Smooth muscle cell (in vitro differentiated cells): ENCODE measurements around the gene KIAA1671. TPM values are rescaled to one million over a fixed set of nuclear protein-coding genes. Genes with fewer than 3 reads are reported as not detected.

Experiments used
- DNase-seq: peaks from one replicate; lab custom pipeline; 2025; ENCODE audit not compliant: unreplicated experiment; lab: John Stamatoyannopoulos, UW
- H2AFZ ChIP-seq: fragments of 200-600 bp; sonication (generic); 2 replicates; pipeline ENCODE4 v1.6.0; 2016; ENCODE audit warnings: antibody characterized with exemption, low read depth, mild to moderate bottlenecking
- H3F3A ChIP-seq: fragments of 200-600 bp; sonication (generic); 2 replicates; pipeline ENCODE4 v1.6.0; 2017; ENCODE audit warnings: antibody characterized with exemption, low read depth
- H3K27ac ChIP-seq: fragments of 200-600 bp; sonication (generic); 2 replicates; pipeline ENCODE4 v1.5.1; 2016; ENCODE audit warnings: low read depth, mild to moderate bottlenecking
- H3K27me3 ChIP-seq: fragments of 200-600 bp; sonication (generic); 2 replicates; pipeline ENCODE4 v1.6.1; 2016; ENCODE audit warnings: low read depth, mild to moderate bottlenecking
- H3K36me3 ChIP-seq: fragments of 200-600 bp; sonication (generic); 2 replicates; pipeline ENCODE4 v1.5.1; 2016; ENCODE audit warnings: low read depth
- H3K4me1 ChIP-seq: fragments of 200-600 bp; sonication (generic); 2 replicates; pipeline ENCODE4 v1.5.1; 2016; ENCODE audit warnings: low read depth
- H3K4me2 ChIP-seq: fragments of 200-600 bp; sonication (generic); 2 replicates; pipeline ENCODE4 v1.6.0; 2016; ENCODE audit warnings: mild to moderate bottlenecking
- H3K4me3 ChIP-seq: fragments of 200-600 bp; sonication (generic); 2 replicates; pipeline ENCODE4 v1.5.1; 2016; ENCODE audit warnings: mild to moderate bottlenecking
- H3K79me2 ChIP-seq: fragments of 200-600 bp; sonication (generic); 2 replicates; pipeline ENCODE4 v1.6.0; 2016; ENCODE audit warnings: low read depth, mild to moderate bottlenecking
- H3K9ac ChIP-seq: fragments of 200-600 bp; sonication (generic); 2 replicates; pipeline ENCODE4 v1.6.0; 2016; ENCODE audit warnings: low read depth
- H3K9me3 ChIP-seq: fragments of 200-600 bp; sonication (generic); replicated peaks from 2 replicates; pipeline ENCODE4 v1.5.1; 2016; ENCODE audit warnings: low read depth
- H4K20me1 ChIP-seq: fragments of 200-600 bp; sonication (generic); 2 replicates; pipeline ENCODE4 v1.6.0; 2016; ENCODE audit warnings: low read depth
- WGBS: methylation state at CpG from one replicate; pipeline ENCODE4 v1.1.7; 2016; ENCODE audit warnings: low lambda C conversion rate; 5-methylcytosine and 5-hydroxymethylcytosine counted together
- polyA plus RNA-seq: library from polyadenylated mRNA; unstranded; fragments of >200 nt; fragmentation: Nextera tagmentation; extraction: Ambion mirVana; gene quantifications from 2 replicates; pipeline ENCODE4 v1.2.1, GENCODE V29; 2016
- total RNA-seq: library from RNA; depleted of rRNA; stranded (reverse); fragments of >200 nt; gene quantifications from 2 replicates; pipeline ENCODE4 v1.2.3, GENCODE V29; 2014
- TF ChIP-seq, protein P1 (sequence below): fragments of 200-600 bp; sonication (generic); IDR thresholded peaks from 2 replicates; pipeline ENCODE4 v1.5.1; 2017; ENCODE audit warnings: borderline replicate concordance, mild to moderate bottlenecking, antibody characterized with exemption; ENCODE audit not compliant: insufficient read depth, poor library complexity, severe bottlenecking

KIAA1671 gene
- total and polyA plus RNA-seq, 2 experiments from 2014 or later, result 1.7 to 7.6 TPM

DNA sequence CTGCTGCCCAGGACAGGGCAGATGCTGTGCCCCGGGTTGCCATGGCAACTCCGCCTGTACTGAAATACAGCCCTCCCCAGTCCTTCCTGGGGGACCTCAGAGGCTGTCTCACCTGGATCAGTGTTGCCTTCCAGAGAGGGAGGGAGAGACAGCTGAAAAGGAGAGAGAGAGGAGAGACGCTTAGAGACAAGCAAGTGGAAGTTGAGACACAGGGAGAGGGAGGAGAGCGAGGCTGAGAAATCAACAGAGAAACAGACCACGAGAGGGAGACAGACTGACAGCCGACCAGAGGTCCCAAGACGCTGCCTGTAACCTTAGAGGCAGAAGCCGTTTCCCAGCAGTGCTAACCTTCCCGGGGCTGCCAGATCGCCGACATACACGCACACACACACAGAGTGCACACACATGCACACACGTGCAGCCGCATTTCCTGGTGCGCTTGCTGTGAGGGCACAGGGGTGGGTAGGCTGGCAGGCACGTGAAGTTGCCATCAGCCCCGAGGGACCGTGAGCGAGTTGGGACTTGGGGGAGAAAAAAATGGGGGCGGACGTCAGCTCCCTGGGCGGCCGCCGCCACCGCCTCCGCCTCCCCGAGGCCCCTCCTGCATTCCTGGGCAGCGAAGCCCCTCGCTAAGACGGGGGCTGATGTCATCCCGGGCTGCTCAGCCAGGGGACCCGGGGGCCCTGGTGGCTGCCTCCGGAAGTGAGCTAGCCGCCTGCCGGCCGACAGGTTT, 158.5 kb downstream of the KIAA1671 start:
- peak overlapping the region; percentile 90 for H3K27ac ChIP-seq
- H2AFZ ChIP-seq, result peak overlapping the region; percentile 74
- WGBS, result 3% methylated on average over 32 of the region's 36 CpGs

DNA sequence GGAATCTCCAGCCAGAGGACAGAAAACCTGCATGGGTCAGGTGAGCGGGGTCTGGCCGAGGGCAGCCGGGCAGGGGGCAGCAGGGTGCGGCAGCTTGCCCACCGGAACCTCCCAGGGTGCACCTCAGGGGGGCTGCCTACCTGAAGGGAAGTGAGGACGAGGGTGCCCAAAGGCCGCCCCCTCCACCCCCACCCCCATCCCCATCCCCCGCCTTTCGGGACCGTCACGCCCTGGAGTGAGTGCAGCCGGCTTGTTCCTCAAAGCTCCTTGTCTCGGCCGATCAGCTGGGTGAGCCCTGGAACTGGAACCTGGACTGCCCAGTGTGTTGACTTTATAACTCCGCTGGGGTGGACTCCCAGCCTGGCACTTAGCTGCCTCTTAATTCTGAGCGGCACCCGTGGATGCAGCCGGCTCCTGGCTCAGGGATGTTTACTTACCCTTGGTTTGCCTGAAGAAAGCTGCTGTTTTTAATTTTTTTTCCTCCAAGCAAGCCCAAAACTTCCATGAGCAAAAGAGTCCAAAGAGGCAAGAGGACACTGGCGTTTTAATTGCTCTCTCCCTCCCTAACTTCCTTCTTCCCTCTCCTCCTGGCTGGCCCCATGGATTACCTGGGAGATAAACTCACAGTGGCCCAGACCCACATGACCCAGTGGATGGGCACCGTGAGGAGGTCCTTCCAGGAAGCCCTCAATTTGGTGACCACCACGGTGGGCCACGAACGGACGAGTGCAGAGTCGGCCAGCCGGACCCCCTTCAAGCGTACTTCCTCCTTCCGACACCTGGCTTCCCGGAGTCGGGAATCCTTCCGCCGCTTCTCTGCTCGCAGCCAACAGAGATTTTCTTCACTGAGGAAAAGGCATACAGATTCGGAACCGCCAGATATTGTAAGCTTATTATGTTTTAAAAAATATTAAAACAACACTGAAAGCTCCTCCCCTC, 159.3 kb downstream of the KIAA1671 start:
- TF ChIP-seq, protein P1, sequence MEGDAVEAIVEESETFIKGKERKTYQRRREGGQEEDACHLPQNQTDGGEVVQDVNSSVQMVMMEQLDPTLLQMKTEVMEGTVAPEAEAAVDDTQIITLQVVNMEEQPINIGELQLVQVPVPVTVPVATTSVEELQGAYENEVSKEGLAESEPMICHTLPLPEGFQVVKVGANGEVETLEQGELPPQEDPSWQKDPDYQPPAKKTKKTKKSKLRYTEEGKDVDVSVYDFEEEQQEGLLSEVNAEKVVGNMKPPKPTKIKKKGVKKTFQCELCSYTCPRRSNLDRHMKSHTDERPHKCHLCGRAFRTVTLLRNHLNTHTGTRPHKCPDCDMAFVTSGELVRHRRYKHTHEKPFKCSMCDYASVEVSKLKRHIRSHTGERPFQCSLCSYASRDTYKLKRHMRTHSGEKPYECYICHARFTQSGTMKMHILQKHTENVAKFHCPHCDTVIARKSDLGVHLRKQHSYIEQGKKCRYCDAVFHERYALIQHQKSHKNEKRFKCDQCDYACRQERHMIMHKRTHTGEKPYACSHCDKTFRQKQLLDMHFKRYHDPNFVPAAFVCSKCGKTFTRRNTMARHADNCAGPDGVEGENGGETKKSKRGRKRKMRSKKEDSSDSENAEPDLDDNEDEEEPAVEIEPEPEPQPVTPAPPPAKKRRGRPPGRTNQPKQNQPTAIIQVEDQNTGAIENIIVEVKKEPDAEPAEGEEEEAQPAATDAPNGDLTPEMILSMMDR, result peak; percentile 28
- Histone ChIP-seq H3K9ac (peak overlapping the region; percentile 83), H4K20me1 (no peaks in the 10 kb centered on the region), H3K4me1 (peaks cover 6% of the 10 kb centered on the region), H3F3A (no peaks in the 10 kb centered on the region), H3K27ac (peak overlapping the region; percentile 90), H3K79me2 (no peaks in the 10 kb centered on the region), H3K36me3 (no peaks in the 10 kb centered on the region), H3K9me3 (no peaks in the 10 kb centered on the region), H3K4me2 (peak overlapping the region; percentile 94), H3K4me3 (peak overlapping the region; percentile 67), H2AFZ (peak overlapping the region; percentile 74), H3K27me3 (no peaks in the 10 kb centered on the region)
- no peak for DNase-seq
- 34% methylated on average over 28 of the region's 35 CpGs for WGBS

More for the DNA sequence above, 158.5 kb downstream of the KIAA1671 start:
- Histone ChIP-seq H3K4me3 (peak overlapping the region; percentile 67), H3K4me2 (peak overlapping the region; percentile 94), H3K9ac (peak overlapping the region; percentile 83), H3K9me3 (no peaks in the 10 kb centered on the region), H3K4me1 (peaks cover 6% of the 10 kb centered on the region), H3K27me3 (no peaks in the 10 kb centered on the region), H3K36me3 (no peaks in the 10 kb centered on the region), H3K79me2 (no peaks in the 10 kb centered on the region), H4K20me1 (no peaks in the 10 kb centered on the region), H3F3A (no peaks in the 10 kb centered on the region)
- peak; percentile 33 for DNase-seq
- TF ChIP-seq, protein P1, result peak; percentile 39

DNA sequence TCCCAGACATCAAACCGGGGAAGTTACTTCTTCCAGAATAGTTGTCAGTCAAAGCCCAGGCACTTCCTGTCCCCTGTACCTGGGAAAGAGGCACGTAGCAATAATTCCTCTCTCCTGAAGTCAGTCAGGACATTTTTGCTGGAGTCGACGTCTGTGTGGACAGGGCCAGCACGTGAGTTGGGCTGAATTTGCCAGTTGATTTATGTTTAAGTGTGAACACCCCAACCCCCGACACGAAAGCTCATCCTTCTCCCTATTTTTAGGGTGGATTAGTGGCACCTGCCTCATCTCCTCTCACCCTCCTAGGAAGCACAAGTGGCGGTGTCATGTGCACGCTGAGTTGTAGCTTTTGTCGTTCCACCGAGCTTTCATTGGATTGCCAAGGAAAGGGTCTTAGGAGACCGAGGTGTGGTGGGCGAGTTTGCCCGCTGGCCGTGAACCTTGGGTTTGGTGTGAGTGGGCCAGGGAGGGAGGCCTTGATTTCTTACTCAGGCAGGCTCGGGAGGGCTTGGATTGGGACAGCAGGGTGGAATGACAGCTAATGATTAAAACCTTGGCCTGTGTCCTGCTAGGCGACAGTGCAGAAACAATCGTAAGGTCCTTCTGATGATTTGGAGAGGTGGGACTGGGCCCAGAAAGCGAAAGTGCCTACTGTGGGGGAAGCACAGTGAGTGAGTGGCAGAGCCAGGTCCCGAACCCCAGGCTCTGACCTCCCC, 160.2 kb downstream of the KIAA1671 start:
- H3K9ac ChIP-seq, result peak overlapping the region; percentile 83
- H3K4me2 ChIP-seq, result peak overlapping the region; percentile 94
- H3K4me3 ChIP-seq, result peak overlapping the region; percentile 67

More for the DNA sequence above, 160.2 kb downstream of the KIAA1671 start:
- Histone ChIP-seq H3K9me3 (no peaks in the 10 kb centered on the region), H3K27me3 (no peaks in the 10 kb centered on the region), H3K27ac (peak overlapping the region; percentile 90), H4K20me1 (no peaks in the 10 kb centered on the region), H3K36me3 (no peaks in the 10 kb centered on the region), H3F3A (no peaks in the 10 kb centered on the region), H3K4me1 (peaks cover 6% of the 10 kb centered on the region), H2AFZ (no peak overlapping the region), H3K79me2 (no peaks in the 10 kb centered on the region)
- 76% methylated on average over 20 of the region's 20 CpGs for WGBS
- no peak for DNase-seq
- TF ChIP-seq, protein P1, result no peak
